Vagina (tissue), 2 donors: Measurements from ENCODE around the gene USP43. TPM values are rescaled to one million over a fixed set of nuclear protein-coding genes. Genes with fewer than 3 reads are reported as not detected.

Source experiments
- DNase-seq, 2 donors: peaks; one replicate each; pipeline ENCODE4 v3.0.0-alpha.2; 2017; ENCODE audit errors: extremely low spot score in 2 of 2
- H3K27ac ChIP-seq: fragments of 200-600 bp; sonication (generic); one replicate; pipeline ENCODE4 v1.5.1; 2019
- H3K27me3 ChIP-seq: fragments of 200-600 bp; sonication (generic); one replicate; pipeline ENCODE4 v1.5.1; 2019
- H3K36me3 ChIP-seq, 2 donors: fragments of 200-600 bp; sonication (generic); one replicate each; pipeline ENCODE4 v1.5.1; 2017 to 2019
- H3K4me1 ChIP-seq: fragments of 200-600 bp; sonication (generic); one replicate; pipeline ENCODE4 v1.5.1; 2019
- H3K4me3 ChIP-seq, 2 donors: fragments of 200-600 bp; sonication (generic); 1 replicate in 1 of 2; 2 replicates in 1 of 2; pipeline ENCODE4 v1.5.1; 2016 to 2019
- H3K9me3 ChIP-seq: fragments of 200-600 bp; sonication (generic); one replicate; pipeline ENCODE4 v1.5.1; 2019
- CTCF ChIP-seq, 3 experiments: fragments of 450-650 bp in 2 of 3; fragments of 200-600 bp in 1 of 3; sonication (generic) in 1 of 3; IDR thresholded peaks; one replicate each; pipeline ENCODE4 v1.5.1; 2017 to 2019; ENCODE audit warnings: antibody characterized with exemption in 3 of 3, mild to moderate bottlenecking in 2 of 3, moderate library complexity in 2 of 3
- POLR2A ChIP-seq, 2 donors: fragments of 450-650 bp; IDR thresholded peaks; one replicate each; pipeline ENCODE4 v1.6.1; 2017; ENCODE audit warnings: antibody characterized with exemption in 2 of 2, mild to moderate bottlenecking in 2 of 2, moderate library complexity in 2 of 2
- POLR2AphosphoS5 ChIP-seq, 2 donors: sonication (generic); formaldehyde crosslinking; IDR thresholded peaks; one replicate each; pipeline ENCODE4 v1.9.0; 2017; ENCODE audit warnings: antibody characterized with exemption in 2 of 2, mild to moderate bottlenecking in 2 of 2, low read depth in 1 of 2; ENCODE audit not compliant: insufficient read depth in 1 of 2
- intact Hi-C: fragments of 100-400 bp; cut with DNase I; formaldehyde crosslinking; loops from one replicate; pipeline ENCODE4 v1.15.1; 2023
- total RNA-seq: library from RNA; depleted of rRNA; stranded (reverse); fragments of >200 nt; gene quantifications from one replicate; pipeline ENCODE4 v1.2.3, GENCODE V29; 2016

USP43 gene
- total RNA-seq, 1 donor from 2014 or later: 5.6 TPM

- no peaks in the 10 kb centered on the region for H3K36me3 ChIP-seq
- H3K9me3 ChIP-seq: no peaks in the 10 kb centered on the region
- TF ChIP-seq POLR2A (IDR thresholded peaks at IDR 0.05) (no peak), CTCF (IDR thresholded peaks at IDR 0.05) (no peak), POLR2AphosphoS5 (IDR thresholded peaks at IDR 0.05; ENCODE audit: insufficient read depth in 1 of 2, low read depth in 1 of 2) (no peak)
- intact Hi-C loops: no loop called here
- H3K27ac ChIP-seq: no peak overlapping the region
- no peaks in the 10 kb centered on the region for H3K4me1 ChIP-seq
- no peak for DNase-seq
- H3K27me3 ChIP-seq: no peaks in the 10 kb centered on the region
- no peak overlapping the region for H3K4me3 ChIP-seq
These were observed 27.4 kb downstream of the USP43 start for GRCh38 chr17:9672691-9673090.

- DNase-seq: no peak
- H3K4me1 ChIP-seq: no peaks in the 10 kb centered on the region
- H3K36me3 ChIP-seq: no peaks in the 10 kb centered on the region
- H3K9me3 ChIP-seq: no peaks in the 10 kb centered on the region
- H3K27me3 ChIP-seq: no peaks in the 10 kb centered on the region
- TF ChIP-seq POLR2AphosphoS5 (IDR thresholded peaks at IDR 0.05; ENCODE audit: insufficient read depth in 1 of 2, low read depth in 1 of 2): no peak
- TF ChIP-seq POLR2A (IDR thresholded peaks at IDR 0.05): no peak
- TF ChIP-seq CTCF (IDR thresholded peaks at IDR 0.05): no peak
- no peak overlapping the region for H3K4me3 ChIP-seq
- intact Hi-C loops: no loop called here
- no peak overlapping the region for H3K27ac ChIP-seq
These were observed 30.8 kb downstream of the USP43 start for GRCh38 chr17:9676084-9676483.

- Histone ChIP-seq H3K4me3 (no peak overlapping the region), H3K27me3 (no peaks in the 10 kb centered on the region), H3K27ac (no peak overlapping the region), H3K36me3 (no peaks in the 10 kb centered on the region), H3K9me3 (no peaks in the 10 kb centered on the region), H3K4me1 (no peaks in the 10 kb centered on the region)
- no peak for DNase-seq
- TF ChIP-seq POLR2AphosphoS5 (IDR thresholded peaks at IDR 0.05; ENCODE audit: insufficient read depth in 1 of 2, low read depth in 1 of 2): no peak
- TF ChIP-seq POLR2A (IDR thresholded peaks at IDR 0.05): no peak
- no peak for TF ChIP-seq CTCF (IDR thresholded peaks at IDR 0.05)
- intact Hi-C loops: no loop called here
These were observed 31.5 kb downstream of the USP43 start for GRCh38 chr17:9676820-9677310.

- Histone ChIP-seq H3K36me3 (no peaks in the 10 kb centered on the region), H3K4me3 (no peak overlapping the region), H3K9me3 (no peaks in the 10 kb centered on the region), H3K27me3 (no peaks in the 10 kb centered on the region), H3K4me1 (no peaks in the 10 kb centered on the region), H3K27ac (no peak overlapping the region)
- intact Hi-C loops: no loop called here
- DNase-seq: no peak
- TF ChIP-seq POLR2A (IDR thresholded peaks at IDR 0.05) (no peak), CTCF (IDR thresholded peaks at IDR 0.05) (no peak), POLR2AphosphoS5 (IDR thresholded peaks at IDR 0.05; ENCODE audit: insufficient read depth in 1 of 2, low read depth in 1 of 2) (no peak)
These were observed 32.1 kb downstream of the USP43 start for GRCh38 chr17:9677411-9677810.

- no peak for DNase-seq
- no peak overlapping the region for H3K27ac ChIP-seq
- intact Hi-C loops: no loop called here
These were observed 32.6 kb downstream of the USP43 start for GRCh38 chr17:9677896-9678295.

More at GRCh38 chr17:9677896-9678295, 32.6 kb downstream of the USP43 start:
- no peaks in the 10 kb centered on the region for H3K27me3 ChIP-seq
- no peaks in the 10 kb centered on the region for H3K9me3 ChIP-seq
- H3K4me3 ChIP-seq: no peak overlapping the region
- no peaks in the 10 kb centered on the region for H3K4me1 ChIP-seq
- H3K36me3 ChIP-seq: no peaks in the 10 kb centered on the region
- no peak for TF ChIP-seq POLR2A (IDR thresholded peaks at IDR 0.05)
- no peak for TF ChIP-seq CTCF (IDR thresholded peaks at IDR 0.05)
- no peak for TF ChIP-seq POLR2AphosphoS5 (IDR thresholded peaks at IDR 0.05; ENCODE audit: insufficient read depth in 1 of 2, low read depth in 1 of 2)
